Smooth muscle cell (in vitro differentiated cells): Measurements from ENCODE around the gene KLF9. TPM values are rescaled to one million over a fixed set of nuclear protein-coding genes. Genes with fewer than 3 reads are reported as not detected.

ENCODE experiments used
- DNase-seq: peaks from one replicate; lab custom pipeline; 2025; ENCODE audit not compliant: unreplicated experiment; lab: John Stamatoyannopoulos, UW
- H2AFZ ChIP-seq: fragments of 200-600 bp; sonication (generic); 2 replicates; pipeline ENCODE4 v1.6.0; 2016; ENCODE audit warnings: antibody characterized with exemption, low read depth, mild to moderate bottlenecking
- H3F3A ChIP-seq: fragments of 200-600 bp; sonication (generic); 2 replicates; pipeline ENCODE4 v1.6.0; 2017; ENCODE audit warnings: antibody characterized with exemption, low read depth
- H3K27ac ChIP-seq: fragments of 200-600 bp; sonication (generic); 2 replicates; pipeline ENCODE4 v1.5.1; 2016; ENCODE audit warnings: low read depth, mild to moderate bottlenecking
- H3K27me3 ChIP-seq: fragments of 200-600 bp; sonication (generic); 2 replicates; pipeline ENCODE4 v1.6.1; 2016; ENCODE audit warnings: low read depth, mild to moderate bottlenecking
- H3K36me3 ChIP-seq: fragments of 200-600 bp; sonication (generic); 2 replicates; pipeline ENCODE4 v1.5.1; 2016; ENCODE audit warnings: low read depth
- H3K4me1 ChIP-seq: fragments of 200-600 bp; sonication (generic); 2 replicates; pipeline ENCODE4 v1.5.1; 2016; ENCODE audit warnings: low read depth
- H3K4me2 ChIP-seq: fragments of 200-600 bp; sonication (generic); 2 replicates; pipeline ENCODE4 v1.6.0; 2016; ENCODE audit warnings: mild to moderate bottlenecking
- H3K4me3 ChIP-seq: fragments of 200-600 bp; sonication (generic); 2 replicates; pipeline ENCODE4 v1.5.1; 2016; ENCODE audit warnings: mild to moderate bottlenecking
- H3K79me2 ChIP-seq: fragments of 200-600 bp; sonication (generic); 2 replicates; pipeline ENCODE4 v1.6.0; 2016; ENCODE audit warnings: low read depth, mild to moderate bottlenecking
- H3K9ac ChIP-seq: fragments of 200-600 bp; sonication (generic); 2 replicates; pipeline ENCODE4 v1.6.0; 2016; ENCODE audit warnings: low read depth
- H3K9me3 ChIP-seq: fragments of 200-600 bp; sonication (generic); replicated peaks from 2 replicates; pipeline ENCODE4 v1.5.1; 2016; ENCODE audit warnings: low read depth
- H4K20me1 ChIP-seq: fragments of 200-600 bp; sonication (generic); 2 replicates; pipeline ENCODE4 v1.6.0; 2016; ENCODE audit warnings: low read depth
- WGBS: methylation state at CpG from one replicate; pipeline ENCODE4 v1.1.7; 2016; ENCODE audit warnings: low lambda C conversion rate; 5-methylcytosine and 5-hydroxymethylcytosine counted together
- polyA plus RNA-seq: library from polyadenylated mRNA; unstranded; fragments of >200 nt; fragmentation: Nextera tagmentation; extraction: Ambion mirVana; gene quantifications from 2 replicates; pipeline ENCODE4 v1.2.1, GENCODE V29; 2016
- total RNA-seq: library from RNA; depleted of rRNA; stranded (reverse); fragments of >200 nt; gene quantifications from 2 replicates; pipeline ENCODE4 v1.2.3, GENCODE V29; 2014
- TF ChIP-seq, protein P1 (sequence below): fragments of 200-600 bp; sonication (generic); IDR thresholded peaks from 2 replicates; pipeline ENCODE4 v1.5.1; 2017; ENCODE audit warnings: borderline replicate concordance, mild to moderate bottlenecking, antibody characterized with exemption; ENCODE audit not compliant: insufficient read depth, poor library complexity, severe bottlenecking

Gene KLF9
- total and polyA plus RNA-seq, 2 experiments from 2014 or later, result 2.9 to 13.5 TPM

- Histone ChIP-seq H3K9me3 (no peaks in the 10 kb centered on the region), H3K9ac (no peak overlapping the region), H3K4me1 (no peaks in the 10 kb centered on the region), H3K27me3 (no peaks in the 10 kb centered on the region), H3K27ac (no peak overlapping the region), H3K4me3 (no peak overlapping the region), H3K79me2 (peaks cover 77% of the 10 kb centered on the region), H2AFZ (no peak overlapping the region), H3K4me2 (no peak overlapping the region), H3F3A (no peaks in the 10 kb centered on the region), H3K36me3 (no peaks in the 10 kb centered on the region), H4K20me1 (peaks cover 79% of the 10 kb centered on the region)
- DNase-seq, result no peak
- TF ChIP-seq, protein P1, sequence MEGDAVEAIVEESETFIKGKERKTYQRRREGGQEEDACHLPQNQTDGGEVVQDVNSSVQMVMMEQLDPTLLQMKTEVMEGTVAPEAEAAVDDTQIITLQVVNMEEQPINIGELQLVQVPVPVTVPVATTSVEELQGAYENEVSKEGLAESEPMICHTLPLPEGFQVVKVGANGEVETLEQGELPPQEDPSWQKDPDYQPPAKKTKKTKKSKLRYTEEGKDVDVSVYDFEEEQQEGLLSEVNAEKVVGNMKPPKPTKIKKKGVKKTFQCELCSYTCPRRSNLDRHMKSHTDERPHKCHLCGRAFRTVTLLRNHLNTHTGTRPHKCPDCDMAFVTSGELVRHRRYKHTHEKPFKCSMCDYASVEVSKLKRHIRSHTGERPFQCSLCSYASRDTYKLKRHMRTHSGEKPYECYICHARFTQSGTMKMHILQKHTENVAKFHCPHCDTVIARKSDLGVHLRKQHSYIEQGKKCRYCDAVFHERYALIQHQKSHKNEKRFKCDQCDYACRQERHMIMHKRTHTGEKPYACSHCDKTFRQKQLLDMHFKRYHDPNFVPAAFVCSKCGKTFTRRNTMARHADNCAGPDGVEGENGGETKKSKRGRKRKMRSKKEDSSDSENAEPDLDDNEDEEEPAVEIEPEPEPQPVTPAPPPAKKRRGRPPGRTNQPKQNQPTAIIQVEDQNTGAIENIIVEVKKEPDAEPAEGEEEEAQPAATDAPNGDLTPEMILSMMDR, result no peak
Measured at GRCh38 chr9:70399141-70399540, 15.3 kb downstream of the KLF9 start.

DNA sequence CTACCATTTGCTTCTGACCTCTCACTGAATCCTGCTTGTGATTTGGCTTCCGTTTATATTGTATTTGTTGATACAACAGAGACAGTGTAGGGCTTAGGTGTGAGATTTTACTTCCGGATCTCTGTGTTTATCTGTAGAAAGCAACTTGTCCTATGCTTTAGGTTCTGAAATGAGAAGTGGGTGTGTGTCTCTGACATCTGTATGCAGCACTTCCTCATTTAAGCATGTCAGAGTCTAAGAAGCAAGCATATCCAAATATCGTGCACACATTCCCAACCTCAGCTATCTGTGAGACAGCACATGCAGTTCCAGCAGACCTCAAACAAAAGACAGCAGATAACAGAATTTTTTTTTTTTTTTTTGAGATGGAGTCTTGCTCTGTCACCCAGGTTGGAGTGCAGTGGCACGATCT lies 16.3 kb downstream of the KLF9 start:
- H3K4me2 ChIP-seq, result no peak overlapping the region
- no peak overlapping the region for H3K4me3 ChIP-seq
- TF ChIP-seq, protein P1, result no peak
- no peaks in the 10 kb centered on the region for H3F3A ChIP-seq
- H3K36me3 ChIP-seq, result no peaks in the 10 kb centered on the region
- H3K9ac ChIP-seq, result no peak overlapping the region
- H4K20me1 ChIP-seq, result peaks cover 83% of the 10 kb centered on the region
- H3K9me3 ChIP-seq, result no peaks in the 10 kb centered on the region
- H3K27ac ChIP-seq, result no peak overlapping the region
- no peaks in the 10 kb centered on the region for H3K4me1 ChIP-seq
- peaks cover 77% of the 10 kb centered on the region for H3K79me2 ChIP-seq
- no peak for DNase-seq
- 90% methylated on average over 4 of the region's 4 CpGs for WGBS
- H3K27me3 ChIP-seq, result no peaks in the 10 kb centered on the region
- no peak overlapping the region for H2AFZ ChIP-seq

GRCh38 chr9:70395652-70396051 lies 18.8 kb downstream of the KLF9 start:
- 88% methylated on average over 6 of the region's 6 CpGs for WGBS
- no peak overlapping the region for H3K9ac ChIP-seq
- H3K27ac ChIP-seq, result no peak overlapping the region
- H3K36me3 ChIP-seq, result no peaks in the 10 kb centered on the region
- DNase-seq, result no peak
- H3K4me2 ChIP-seq, result no peak overlapping the region
- no peak overlapping the region for H2AFZ ChIP-seq
- no peaks in the 10 kb centered on the region for H3K27me3 ChIP-seq
- H3K4me3 ChIP-seq, result no peak overlapping the region
- peaks cover 55% of the 10 kb centered on the region for H3K79me2 ChIP-seq
- H4K20me1 ChIP-seq, result peaks cover 96% of the 10 kb centered on the region
- peaks cover 4% of the 10 kb centered on the region for H3K4me1 ChIP-seq
- no peaks in the 10 kb centered on the region for H3F3A ChIP-seq
- TF ChIP-seq, protein P1, result no peak
- no peaks in the 10 kb centered on the region for H3K9me3 ChIP-seq

DNA sequence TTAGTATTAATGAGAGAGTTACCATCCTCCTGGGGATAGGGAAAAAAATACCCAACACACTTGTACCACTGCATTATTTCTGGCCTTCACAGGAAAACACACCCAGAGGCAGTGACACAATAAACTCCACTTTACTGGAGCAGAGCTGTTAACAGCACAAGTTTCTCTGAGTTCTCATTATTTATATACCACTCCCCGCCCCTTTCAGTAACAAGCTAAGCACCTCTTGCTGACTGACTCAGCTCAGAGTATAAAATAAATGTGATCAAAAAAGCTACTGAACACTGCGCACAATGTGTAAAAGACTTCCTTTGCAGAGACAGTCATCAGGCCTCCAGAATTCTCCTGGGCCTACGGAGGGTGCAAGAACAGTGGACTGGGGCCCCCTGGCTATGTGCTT lies 21.6 kb downstream of the KLF9 start:
- Histone ChIP-seq H3K36me3 (no peaks in the 10 kb centered on the region), H3F3A (no peaks in the 10 kb centered on the region), H3K4me1 (peaks cover 7% of the 10 kb centered on the region), H3K4me2 (no peak overlapping the region), H3K79me2 (peaks cover 39% of the 10 kb centered on the region), H3K9ac (no peak overlapping the region), H3K4me3 (no peak overlapping the region), H4K20me1 (peaks cover 96% of the 10 kb centered on the region), H3K27ac (no peak overlapping the region), H3K9me3 (no peaks in the 10 kb centered on the region), H2AFZ (no peak overlapping the region), H3K27me3 (no peaks in the 10 kb centered on the region)
- 85% methylated on average over 3 of the region's 3 CpGs for WGBS
- TF ChIP-seq, protein P1, result no peak
- DNase-seq, result no peak
